Smooth muscle cell (in vitro differentiated cells): ENCODE measurements around the gene HRK. TPM values are rescaled to one million over a fixed set of nuclear protein-coding genes. Genes with fewer than 3 reads are reported as not detected.

Experiments used
- DNase-seq: peaks from one replicate; lab custom pipeline; 2025; ENCODE audit not compliant: unreplicated experiment; lab: John Stamatoyannopoulos, UW
- H2AFZ ChIP-seq: fragments of 200-600 bp; sonication (generic); 2 replicates; pipeline ENCODE4 v1.6.0; 2016; ENCODE audit warnings: antibody characterized with exemption, low read depth, mild to moderate bottlenecking
- H3F3A ChIP-seq: fragments of 200-600 bp; sonication (generic); 2 replicates; pipeline ENCODE4 v1.6.0; 2017; ENCODE audit warnings: antibody characterized with exemption, low read depth
- H3K27ac ChIP-seq: fragments of 200-600 bp; sonication (generic); 2 replicates; pipeline ENCODE4 v1.5.1; 2016; ENCODE audit warnings: low read depth, mild to moderate bottlenecking
- H3K27me3 ChIP-seq: fragments of 200-600 bp; sonication (generic); 2 replicates; pipeline ENCODE4 v1.6.1; 2016; ENCODE audit warnings: low read depth, mild to moderate bottlenecking
- H3K36me3 ChIP-seq: fragments of 200-600 bp; sonication (generic); 2 replicates; pipeline ENCODE4 v1.5.1; 2016; ENCODE audit warnings: low read depth
- H3K4me1 ChIP-seq: fragments of 200-600 bp; sonication (generic); 2 replicates; pipeline ENCODE4 v1.5.1; 2016; ENCODE audit warnings: low read depth
- H3K4me2 ChIP-seq: fragments of 200-600 bp; sonication (generic); 2 replicates; pipeline ENCODE4 v1.6.0; 2016; ENCODE audit warnings: mild to moderate bottlenecking
- H3K4me3 ChIP-seq: fragments of 200-600 bp; sonication (generic); 2 replicates; pipeline ENCODE4 v1.5.1; 2016; ENCODE audit warnings: mild to moderate bottlenecking
- H3K79me2 ChIP-seq: fragments of 200-600 bp; sonication (generic); 2 replicates; pipeline ENCODE4 v1.6.0; 2016; ENCODE audit warnings: low read depth, mild to moderate bottlenecking
- H3K9ac ChIP-seq: fragments of 200-600 bp; sonication (generic); 2 replicates; pipeline ENCODE4 v1.6.0; 2016; ENCODE audit warnings: low read depth
- H3K9me3 ChIP-seq: fragments of 200-600 bp; sonication (generic); replicated peaks from 2 replicates; pipeline ENCODE4 v1.5.1; 2016; ENCODE audit warnings: low read depth
- H4K20me1 ChIP-seq: fragments of 200-600 bp; sonication (generic); 2 replicates; pipeline ENCODE4 v1.6.0; 2016; ENCODE audit warnings: low read depth
- CTCF ChIP-seq: fragments of 200-600 bp; sonication (generic); IDR thresholded peaks from 2 replicates; pipeline ENCODE4 v1.5.1; 2017; ENCODE audit warnings: borderline replicate concordance, mild to moderate bottlenecking, antibody characterized with exemption; ENCODE audit not compliant: insufficient read depth, poor library complexity, severe bottlenecking
- WGBS: methylation state at CpG from one replicate; pipeline ENCODE4 v1.1.7; 2016; ENCODE audit warnings: low lambda C conversion rate; 5-methylcytosine and 5-hydroxymethylcytosine counted together
- polyA plus RNA-seq: library from polyadenylated mRNA; unstranded; fragments of >200 nt; fragmentation: Nextera tagmentation; extraction: Ambion mirVana; gene quantifications from 2 replicates; pipeline ENCODE4 v1.2.1, GENCODE V29; 2016
- total RNA-seq: library from RNA; depleted of rRNA; stranded (reverse); fragments of >200 nt; gene quantifications from 2 replicates; pipeline ENCODE4 v1.2.3, GENCODE V29; 2014

Gene HRK
- total and polyA plus RNA-seq, 2 experiments from 2014 or later = 0.04 TPM; not detected in 1

- Histone ChIP-seq H3K4me2 (peak overlapping the region; percentile 76), H3K4me1 (peaks cover 30% of the 10 kb centered on the region), H3K4me3 (peak overlapping the region; percentile 35), H3K27me3 (peaks cover 90% of the 10 kb centered on the region), H4K20me1 (no peaks in the 10 kb centered on the region), H3K9ac (no peak overlapping the region), H3F3A (no peaks in the 10 kb centered on the region), H3K9me3 (no peaks in the 10 kb centered on the region), H3K36me3 (no peaks in the 10 kb centered on the region), H3K27ac (no peak overlapping the region), H3K79me2 (no peaks in the 10 kb centered on the region), H2AFZ (no peak overlapping the region)
- no peak for DNase-seq
- 5% methylated on average over 21 of the region's 21 CpGs for WGBS
- TF ChIP-seq CTCF = no peak
Measured at GRCh38 chr12:116880213-116880816, 926 bp downstream of the HRK start.

GRCh38 chr12:116879509-116880212 is 1.6 kb downstream of the HRK start:
- Histone ChIP-seq H3F3A (no peaks in the 10 kb centered on the region), H3K4me2 (peak overlapping the region; percentile 82), H3K79me2 (no peaks in the 10 kb centered on the region), H4K20me1 (no peaks in the 10 kb centered on the region), H3K4me3 (peak overlapping the region; percentile 37), H3K9me3 (no peaks in the 10 kb centered on the region), H3K27ac (no peak overlapping the region), H2AFZ (no peak overlapping the region), H3K27me3 (peaks cover 86% of the 10 kb centered on the region), H3K36me3 (no peaks in the 10 kb centered on the region), H3K4me1 (peaks cover 30% of the 10 kb centered on the region), H3K9ac (no peak overlapping the region)
- no peak for TF ChIP-seq CTCF
- DNase-seq = no peak
- WGBS = 3% methylated on average over 29 of the region's 52 CpGs

GRCh38 chr12:116878567-116879508 is 2.4 kb downstream of the HRK start:
- Histone ChIP-seq H3K36me3 (no peaks in the 10 kb centered on the region), H2AFZ (no peak overlapping the region), H3K9ac (no peak overlapping the region), H4K20me1 (no peaks in the 10 kb centered on the region), H3K4me3 (peak overlapping the region; percentile 37), H3K27ac (no peak overlapping the region), H3K9me3 (no peaks in the 10 kb centered on the region), H3K4me2 (peak overlapping the region; percentile 82), H3K4me1 (peaks cover 30% of the 10 kb centered on the region), H3F3A (no peaks in the 10 kb centered on the region), H3K27me3 (peaks cover 77% of the 10 kb centered on the region), H3K79me2 (no peaks in the 10 kb centered on the region)
- DNase-seq = no peak
- no peak for TF ChIP-seq CTCF
- 3% methylated on average over 41 of the region's 55 CpGs for WGBS
